AG09319 (cell line): Measurements from ENCODE around the gene R3HDM2.

ENCODE experiments used
- DNase-seq: peaks from one replicate; pipeline ENCODE4 v3.0.0-alpha.2; 2010; ENCODE audit warnings: low read depth; ENCODE audit errors: extremely low read depth
- TF ChIP-seq, protein P1 (sequence below): IDR thresholded peaks from 2 replicates; pipeline ENCODE4 v1.5.1; 2011; ENCODE audit warnings: low read depth, mild to moderate bottlenecking, inconsistent platforms, low read length, moderate library complexity

Gene R3HDM2

DNA sequence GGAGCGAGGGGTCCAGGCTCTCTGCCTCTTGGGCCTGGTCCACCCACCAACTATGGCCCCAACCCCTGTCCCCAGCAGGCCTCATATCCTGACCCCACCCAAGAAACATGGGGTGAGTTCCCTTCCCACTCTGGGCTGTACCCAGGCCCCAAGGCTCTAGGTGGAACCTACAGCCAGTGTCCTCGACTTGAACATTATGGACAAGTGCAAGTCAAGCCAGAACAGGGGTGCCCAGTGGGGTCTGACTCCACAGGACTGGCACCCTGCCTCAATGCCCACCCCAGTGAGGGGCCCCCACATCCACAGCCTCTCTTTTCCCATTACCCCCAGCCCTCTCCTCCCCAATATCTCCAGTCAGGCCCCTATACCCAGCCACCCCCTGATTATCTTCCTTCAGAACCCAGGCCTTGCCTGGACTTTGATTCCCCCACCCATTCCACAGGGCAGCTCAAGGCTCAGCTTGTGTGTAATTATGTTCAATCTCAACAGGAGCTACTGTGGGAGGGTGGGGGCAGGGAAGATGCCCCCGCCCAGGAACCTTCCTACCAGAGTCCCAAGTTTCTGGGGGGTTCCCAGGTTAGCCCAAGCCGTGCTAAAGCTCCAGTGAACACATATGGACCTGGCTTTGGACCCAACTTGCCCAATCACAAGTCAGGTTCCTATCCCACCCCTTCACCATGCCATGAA, 40.3 kb upstream of the R3HDM2 start:
- no peak for DNase-seq
- TF ChIP-seq, protein P1, sequence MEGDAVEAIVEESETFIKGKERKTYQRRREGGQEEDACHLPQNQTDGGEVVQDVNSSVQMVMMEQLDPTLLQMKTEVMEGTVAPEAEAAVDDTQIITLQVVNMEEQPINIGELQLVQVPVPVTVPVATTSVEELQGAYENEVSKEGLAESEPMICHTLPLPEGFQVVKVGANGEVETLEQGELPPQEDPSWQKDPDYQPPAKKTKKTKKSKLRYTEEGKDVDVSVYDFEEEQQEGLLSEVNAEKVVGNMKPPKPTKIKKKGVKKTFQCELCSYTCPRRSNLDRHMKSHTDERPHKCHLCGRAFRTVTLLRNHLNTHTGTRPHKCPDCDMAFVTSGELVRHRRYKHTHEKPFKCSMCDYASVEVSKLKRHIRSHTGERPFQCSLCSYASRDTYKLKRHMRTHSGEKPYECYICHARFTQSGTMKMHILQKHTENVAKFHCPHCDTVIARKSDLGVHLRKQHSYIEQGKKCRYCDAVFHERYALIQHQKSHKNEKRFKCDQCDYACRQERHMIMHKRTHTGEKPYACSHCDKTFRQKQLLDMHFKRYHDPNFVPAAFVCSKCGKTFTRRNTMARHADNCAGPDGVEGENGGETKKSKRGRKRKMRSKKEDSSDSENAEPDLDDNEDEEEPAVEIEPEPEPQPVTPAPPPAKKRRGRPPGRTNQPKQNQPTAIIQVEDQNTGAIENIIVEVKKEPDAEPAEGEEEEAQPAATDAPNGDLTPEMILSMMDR: no peak

DNA sequence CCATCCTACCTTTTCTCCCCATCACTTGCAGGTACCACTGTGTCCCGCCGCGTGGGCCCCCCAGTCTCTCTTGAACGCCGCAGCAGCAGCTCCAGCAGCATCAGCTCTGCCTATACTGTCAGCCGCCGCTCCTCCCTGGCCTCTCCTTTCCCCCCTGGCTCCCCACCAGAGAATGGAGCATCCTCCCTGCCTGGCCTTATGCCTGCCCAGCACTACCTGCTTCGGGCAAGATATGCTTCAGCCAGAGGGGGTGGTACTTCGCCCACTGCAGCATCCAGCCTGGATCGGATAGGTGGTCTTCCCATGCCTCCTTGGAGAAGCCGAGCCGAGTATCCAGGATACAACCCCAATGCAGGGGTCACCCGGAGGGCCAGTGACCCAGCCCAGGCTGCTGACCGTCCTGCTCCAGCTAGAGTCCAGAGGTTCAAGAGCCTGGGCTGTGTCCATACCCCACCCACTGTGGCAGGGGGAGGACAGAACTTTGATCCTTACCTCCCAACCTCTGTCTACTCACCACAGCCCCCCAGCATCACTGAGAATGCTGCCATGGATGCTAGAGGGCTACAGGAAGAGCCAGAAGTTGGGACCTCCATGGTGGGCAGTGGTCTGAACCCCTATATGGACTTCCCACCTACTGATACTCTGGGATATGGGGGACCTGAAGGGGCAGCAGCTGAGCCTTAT, 39.6 kb upstream of the R3HDM2 start:
- DNase-seq: no peak
- TF ChIP-seq, protein P1: no peak

DNA sequence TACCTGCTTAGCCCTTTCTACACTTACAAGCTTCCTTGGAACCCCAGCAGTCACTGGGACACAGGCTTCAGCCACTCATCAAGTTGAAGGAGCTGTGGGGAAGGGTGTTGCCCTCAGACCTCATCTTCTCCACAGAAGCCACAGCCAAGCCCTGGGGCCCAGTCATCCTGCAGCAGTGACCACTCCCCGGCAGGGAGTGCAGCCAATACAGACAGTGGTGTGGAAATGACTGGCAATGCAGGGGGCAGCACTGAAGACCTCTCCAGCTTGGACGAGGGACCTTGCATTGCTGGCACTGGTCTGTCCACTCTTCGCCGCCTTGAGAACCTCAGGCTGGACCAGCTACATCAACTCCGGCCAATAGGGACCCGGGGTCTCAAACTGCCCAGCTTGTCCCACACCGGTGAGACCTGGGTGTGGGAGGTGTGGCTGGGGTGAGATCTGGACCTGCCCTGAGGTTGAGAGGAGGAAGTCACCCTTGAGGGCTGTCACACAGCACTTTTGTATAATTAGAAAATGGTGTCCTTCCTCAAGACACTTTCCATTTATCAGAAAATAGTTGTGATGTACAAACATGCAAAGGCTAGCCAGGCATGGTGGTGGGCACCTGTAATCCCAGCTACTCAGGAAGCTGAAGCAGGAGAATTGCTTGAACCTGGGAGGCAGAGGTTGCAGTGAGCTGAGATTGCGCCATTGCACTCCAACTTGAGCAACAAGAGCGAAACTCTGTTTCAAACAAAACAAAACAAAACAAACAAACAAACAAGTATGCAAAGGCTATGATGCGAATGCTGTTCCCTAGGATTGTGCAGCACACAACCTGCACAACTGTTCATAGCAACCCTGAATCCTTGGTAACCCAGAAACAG, 38.7 kb upstream of the R3HDM2 start:
- DNase-seq: no peak
- TF ChIP-seq, protein P1: no peak

DNA sequence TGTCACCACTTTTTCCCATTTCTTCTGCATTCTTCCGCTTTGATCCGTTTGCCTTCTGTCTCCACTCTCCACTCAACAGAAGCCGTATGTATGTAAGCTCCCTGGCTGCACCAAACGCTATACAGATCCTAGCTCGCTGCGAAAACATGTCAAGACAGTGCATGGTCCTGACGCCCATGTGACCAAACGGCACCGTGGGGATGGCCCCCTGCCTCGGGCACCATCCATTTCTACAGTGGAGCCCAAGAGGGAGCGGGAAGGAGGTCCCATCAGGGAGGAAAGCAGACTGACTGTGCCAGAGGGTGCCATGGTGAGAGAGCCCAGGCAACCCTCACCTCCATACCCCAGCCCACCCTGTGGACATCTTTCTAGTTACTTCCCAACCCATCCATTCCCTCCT, 37.1 kb upstream of the R3HDM2 start:
- no peak for DNase-seq
- TF ChIP-seq, protein P1: no peak

DNA sequence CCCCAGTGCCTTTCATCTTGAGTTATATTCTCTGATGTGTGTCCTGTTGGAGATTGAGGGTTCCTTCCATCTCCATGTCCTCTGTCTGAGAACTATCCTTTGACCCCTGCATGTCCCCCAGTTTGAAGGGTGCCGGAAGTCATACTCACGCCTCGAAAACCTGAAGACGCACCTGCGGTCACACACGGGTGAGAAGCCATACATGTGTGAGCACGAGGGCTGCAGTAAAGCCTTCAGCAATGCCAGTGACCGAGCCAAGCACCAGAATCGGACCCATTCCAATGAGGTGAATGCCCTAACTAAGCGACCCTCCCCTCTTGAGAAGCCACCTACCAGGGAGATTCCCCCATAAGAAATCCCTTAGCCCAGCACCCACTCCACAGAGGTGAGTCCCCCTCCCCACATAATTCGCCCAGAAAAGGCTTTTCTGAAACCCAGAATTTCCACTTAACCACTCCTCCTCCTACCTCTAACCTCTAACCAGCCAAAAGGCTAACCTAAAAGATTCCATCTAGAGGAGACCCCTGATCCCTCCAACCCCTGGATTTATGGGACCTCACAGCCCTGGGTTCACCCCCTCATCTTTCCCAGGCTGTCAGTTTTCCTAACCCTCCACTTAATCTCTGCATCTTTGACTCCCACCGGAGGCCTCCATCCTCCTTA, 36.5 kb upstream of the R3HDM2 start:
- DNase-seq: no peak
- TF ChIP-seq, protein P1: no peak

DNA sequence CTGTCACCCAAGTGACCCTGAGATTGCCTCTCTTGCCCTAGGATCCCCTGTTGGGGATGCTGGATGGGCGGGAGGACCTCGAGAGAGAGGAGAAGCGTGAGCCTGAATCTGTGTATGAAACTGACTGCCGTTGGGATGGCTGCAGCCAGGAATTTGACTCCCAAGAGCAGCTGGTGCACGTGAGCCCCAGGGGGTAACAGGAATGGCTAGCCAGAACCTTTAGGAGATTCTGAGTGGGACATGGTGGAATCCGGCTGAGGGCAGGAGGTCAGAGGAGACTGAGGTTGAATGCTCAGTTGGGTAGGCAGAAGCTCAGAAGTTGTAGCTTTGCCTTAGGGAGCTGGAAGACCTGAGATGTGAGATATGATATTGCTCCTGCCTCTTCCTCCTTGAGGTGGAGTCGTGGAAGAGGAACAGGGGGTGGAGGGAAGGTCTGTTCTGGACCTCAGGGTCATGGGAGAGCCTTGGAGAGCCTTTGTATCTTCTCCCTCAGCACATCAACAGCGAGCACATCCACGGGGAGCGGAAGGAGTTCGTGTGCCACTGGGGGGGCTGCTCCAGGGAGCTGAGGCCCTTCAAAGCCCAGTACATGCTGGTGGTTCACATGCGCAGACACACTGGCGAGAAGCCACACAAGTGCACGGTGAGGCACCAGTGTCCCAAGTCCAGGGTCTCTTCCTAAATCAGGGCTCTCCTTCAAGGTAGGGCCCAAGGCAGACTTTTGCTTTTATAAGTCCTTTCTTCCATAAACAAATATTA, 35.1 kb upstream of the R3HDM2 start:
- TF ChIP-seq, protein P1: no peak
- no peak for DNase-seq
